CD4-positive, alpha-beta memory T cell (primary cell): ENCODE results near the gene PCDHB11. TPM values are rescaled to one million over a fixed set of nuclear protein-coding genes. Genes with fewer than 3 reads are reported as not detected.
A peak's percentile ranks its signal among the peaks of the same experiment; 100 is the strongest.
"Not testable (repeated sequence)": the region's sequence is repeated elsewhere in the genome, so short reads cannot be mapped to it uniquely, and the experiment has no call there.

Source experiments
- CTCF ChIA-PET: fragments of 350-600 bp; sonication (Branson Sonifier 250); formaldehyde crosslinking; loops from one replicate; lab custom pipeline; 2021; ENCODE audit warnings: inconsistent platforms; ENCODE audit not compliant: partially characterized antibody; lab: Charles Lee
- POLR2A ChIA-PET: fragments of 350-600 bp; sonication (Branson Sonifier 250); formaldehyde crosslinking; loops from one replicate; lab custom pipeline; 2021; ENCODE audit not compliant: partially characterized antibody; lab: Charles Lee
- DNase-seq, 5 donors: peaks; one replicate each; pipeline versions ENCODE4 v3.0.0 to v3.0.0-alpha.2; 2020 to 2022; ENCODE audit warnings: mixed read lengths in 1 of 5
- H3K27ac ChIP-seq: one replicate; pipeline ENCODE4 v1.7.0; 2013; ENCODE audit warnings: low read depth, low read length
- H3K27me3 ChIP-seq: 2 replicates; pipeline ENCODE4 v1.7.0; 2013; ENCODE audit warnings: mild to moderate bottlenecking, low read length, moderate library complexity; ENCODE audit not compliant: insufficient read depth
- H3K36me3 ChIP-seq: 2 replicates; pipeline ENCODE4 v1.7.0; 2013; ENCODE audit warnings: mild to moderate bottlenecking, low read length, moderate library complexity; ENCODE audit not compliant: insufficient read depth
- H3K4me1 ChIP-seq: 2 replicates; pipeline ENCODE4 v1.7.0; 2013; ENCODE audit warnings: mild to moderate bottlenecking, low read length, moderate library complexity; ENCODE audit not compliant: insufficient read depth
- H3K4me3 ChIP-seq, 2 donors: one replicate each; pipeline ENCODE4 v1.7.0; 2013; ENCODE audit warnings: low read length in 2 of 2, mild to moderate bottlenecking in 1 of 2
- H3K9me3 ChIP-seq, 2 donors: one replicate each; pipeline ENCODE4 v1.7.0; 2013; ENCODE audit warnings: low read length in 2 of 2, control low read depth in 1 of 2; ENCODE audit not compliant: control insufficient read depth in 1 of 2
- H3K27ac Mint-ChIP-seq, 7 donors: one replicate each; pipeline ENCODE4 v1.8.0; 2020 to 2021; ENCODE audit warnings: mixed read lengths in 7 of 7, mild to moderate bottlenecking in 6 of 7, inconsistent platforms in 3 of 7, moderate library complexity in 3 of 7
- H3K27me3 Mint-ChIP-seq, 2 donors: one replicate each; pipeline ENCODE4 v1.8.0; 2020 to 2021; ENCODE audit warnings: mixed read lengths in 2 of 2
- H3K36me3 Mint-ChIP-seq, 2 donors: one replicate each; pipeline ENCODE4 v1.8.0; 2020 to 2021; ENCODE audit warnings: mixed read lengths in 2 of 2, inconsistent platforms in 1 of 2, mild to moderate bottlenecking in 1 of 2
- H3K4me1 Mint-ChIP-seq, 4 donors: one replicate each; pipeline ENCODE4 v1.8.0; 2020 to 2021; ENCODE audit warnings: mixed read lengths in 4 of 4, mild to moderate bottlenecking in 1 of 4
- H3K4me3 Mint-ChIP-seq, 8 donors: one replicate each; pipeline ENCODE4 v1.8.0; 2020 to 2021; ENCODE audit warnings: mixed read lengths in 8 of 8, mild to moderate bottlenecking in 7 of 8, moderate library complexity in 6 of 8, inconsistent platforms in 3 of 8
- H3K9me3 Mint-ChIP-seq, 8 donors: one replicate each; pipeline ENCODE4 v1.8.0; 2020 to 2021; ENCODE audit warnings: mixed read lengths in 8 of 8, mild to moderate bottlenecking in 5 of 8, inconsistent platforms in 3 of 8, moderate library complexity in 1 of 8
- intact Hi-C: fragments of 100-400 bp; cut with micrococcal nuclease; formaldehyde crosslinking; loops from one replicate; pipeline ENCODE4 v1.15.1; 2023
- polyA plus RNA-seq, 2 donors: library from polyadenylated mRNA; unstranded; fragments of 300-500 nt; fragmentation: Illumina TruSeq; gene quantifications; one replicate each; pipeline ENCODE4 v1.2.3, GENCODE V29; 2021
- total RNA-seq, 2 experiments: library from RNA; stranded (reverse); gene quantifications; one replicate each; pipeline ENCODE4 v1.2.3, GENCODE V29; 2021

Gene PCDHB11
- total and polyA plus RNA-seq, 4 experiments from 2014 or later: not detected

DNA sequence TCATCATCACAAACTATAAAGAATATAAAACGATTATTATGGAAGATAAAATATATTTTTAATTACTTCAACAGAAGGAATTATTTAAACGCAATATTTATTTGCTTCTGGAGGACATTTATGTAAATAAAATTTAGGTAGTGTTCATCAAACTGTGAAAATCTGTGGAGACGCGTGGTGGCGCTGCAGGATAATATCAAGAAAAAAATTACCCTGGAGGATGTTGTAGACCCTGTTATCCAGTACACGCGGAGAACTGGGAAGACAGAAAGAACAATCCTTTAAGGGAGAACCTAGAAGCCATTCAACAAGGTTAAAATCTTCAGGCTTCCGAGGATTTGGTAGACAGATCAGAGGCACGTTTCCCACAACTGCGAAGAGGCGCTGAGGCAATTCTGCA, 9.1 kb downstream of the PCDHB11 start, which contains the start of gene PCDHB12:
PCDHB12 (plus strand) TSS at position 242 of the 400 bp plus-strand sequence. CDS start 189 bp downstream, outside the sequence.
- Histone ChIP-seq H3K4me3 (no peak within 1 kb of the TSS), H3K9me3 (no peaks in the 10 kb centered on the region), H3K27ac (no peak within 1 kb of the TSS), H3K27me3 (peaks cover 13% of the 10 kb centered on the region), H3K4me1 (no peaks in the 10 kb centered on the region), H3K36me3 (no peaks in the 10 kb centered on the region)
- POLR2A ChIA-PET: no interaction called here
- Mint-ChIP-seq H3K36me3 (no peaks in the 10 kb centered on the region), H3K4me1 (peaks cover 0 to under 1% (median under 1%) of the 10 kb centered on the region in 4 donors), H3K4me3 (peak within 1 kb of the TSS in 2 of 8 donors; percentile 29 to 43), H3K27ac (peak within 1 kb of the TSS in 1 of 7 donors; percentile 73), H3K27me3 (peaks cover 31% of the 10 kb centered on the region in 2 donors), H3K9me3 (peaks cover 0 to 23% (median 16%) of the 10 kb centered on the region in 8 donors)
- no peak for DNase-seq
- CTCF ChIA-PET: interaction anchor here (1.0 kb wide), 1 partner anchor 10 kb away, joined by 3 read pairs; no protein-coding TSS in a partner anchor
- intact Hi-C loops: no loop called here

DNA sequence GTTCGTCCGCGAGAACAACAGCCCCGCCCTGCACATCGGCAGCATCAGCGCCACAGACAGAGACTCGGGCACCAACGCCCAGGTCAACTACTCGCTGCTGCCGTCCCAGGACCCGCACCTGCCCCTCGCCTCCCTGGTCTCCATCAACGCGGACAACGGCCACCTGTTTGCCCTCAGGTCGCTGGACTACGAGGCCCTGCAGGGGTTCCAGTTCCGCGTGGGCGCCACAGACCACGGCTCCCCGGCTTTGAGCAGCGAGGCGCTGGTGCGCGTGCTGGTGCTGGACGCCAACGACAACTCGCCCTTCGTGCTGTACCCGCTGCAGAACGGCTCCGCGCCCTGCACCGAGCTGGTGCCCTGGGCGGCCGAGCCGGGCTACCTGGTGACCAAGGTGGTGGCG, 10.9 kb downstream of the PCDHB11 start:
- peaks cover 14% of the 10 kb centered on the region for H3K27me3 ChIP-seq
- DNase-seq, H3K27ac ChIP-seq, H3K4me3 ChIP-seq, H3K27ac Mint-ChIP-seq, H3K4me1 ChIP-seq, H3K9me3 ChIP-seq, CTCF ChIA-PET, H3K4me3 Mint-ChIP-seq, H3K4me1 Mint-ChIP-seq, H3K36me3 Mint-ChIP-seq, POLR2A ChIA-PET, intact Hi-C loops, H3K36me3 ChIP-seq: not testable (repeated sequence)
- H3K9me3 Mint-ChIP-seq: peaks cover 0 to 33% (median 25%) of the 10 kb centered on the region in 8 donors
- H3K27me3 Mint-ChIP-seq: peaks cover 39 to 46% of the 10 kb centered on the region in 2 donors

DNA sequence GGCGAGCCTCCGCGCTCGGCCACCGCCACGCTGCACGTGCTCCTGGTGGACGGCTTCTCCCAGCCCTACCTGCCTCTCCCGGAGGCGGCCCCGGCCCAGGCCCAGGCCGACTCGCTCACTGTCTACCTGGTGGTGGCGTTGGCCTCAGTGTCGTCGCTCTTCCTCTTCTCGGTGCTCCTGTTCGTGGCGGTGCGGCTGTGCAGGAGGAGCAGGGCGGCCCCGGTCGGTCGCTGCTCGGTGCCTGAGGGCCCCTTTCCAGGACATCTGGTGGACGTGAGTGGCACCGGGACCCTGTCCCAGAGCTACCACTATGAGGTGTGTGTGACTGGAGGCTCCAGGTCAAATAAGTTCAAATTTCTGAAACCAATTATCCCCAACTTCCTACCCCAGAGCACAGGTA, 11.4 kb downstream of the PCDHB11 start:
- H3K4me1 Mint-ChIP-seq, POLR2A ChIA-PET, intact Hi-C loops, H3K36me3 ChIP-seq, H3K9me3 ChIP-seq, DNase-seq, CTCF ChIA-PET, H3K4me3 ChIP-seq, H3K4me3 Mint-ChIP-seq, H3K36me3 Mint-ChIP-seq, H3K27ac ChIP-seq, H3K27ac Mint-ChIP-seq, H3K4me1 ChIP-seq: not testable (repeated sequence)
- peaks cover 14% of the 10 kb centered on the region for H3K27me3 ChIP-seq
- peaks cover 0 to 34% (median 26%) of the 10 kb centered on the region in 8 donors for H3K9me3 Mint-ChIP-seq
- peaks cover 37 to 47% of the 10 kb centered on the region in 2 donors for H3K27me3 Mint-ChIP-seq

DNA sequence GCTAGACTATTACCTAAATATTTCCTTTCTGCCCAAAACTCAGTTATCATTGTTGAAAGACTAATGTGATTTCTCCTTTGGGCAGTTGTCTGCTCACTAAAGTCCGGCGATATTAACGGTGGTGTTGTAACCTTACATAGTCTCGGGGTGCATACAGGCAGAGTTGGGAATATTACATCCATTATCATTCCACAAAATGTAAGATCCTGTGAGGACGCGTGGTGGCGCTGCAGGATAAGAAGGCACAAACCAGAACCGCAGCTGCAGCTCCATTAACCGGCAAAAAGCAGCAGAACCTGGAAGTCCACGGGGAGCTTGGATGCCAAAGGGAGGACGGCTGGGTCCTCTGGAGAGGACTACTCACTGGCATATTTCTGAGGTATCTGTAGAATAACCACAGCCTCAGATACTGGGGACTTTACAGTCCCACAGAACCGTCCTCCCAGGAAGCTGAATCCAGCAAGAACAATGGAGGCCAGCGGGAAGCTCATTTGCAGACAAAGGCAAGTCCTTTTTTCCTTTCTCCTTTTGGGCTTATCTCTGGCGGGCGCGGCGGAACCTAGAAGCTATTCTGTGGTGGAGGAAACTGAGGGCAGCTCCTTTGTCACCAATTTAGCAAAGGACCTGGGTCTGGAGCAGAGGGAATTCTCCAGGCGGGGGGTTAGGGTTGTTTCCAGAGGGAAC, 14.4 kb downstream of the PCDHB11 start, which contains the start of gene PCDHB13:
PCDHB13 (plus strand) TSS at position 264 of the 684 bp plus-strand sequence; CDS start at position 469, 205 bp downstream.
- peaks cover 38 to 45% of the 10 kb centered on the region in 2 donors for H3K27me3 Mint-ChIP-seq
- intact Hi-C loops: loop anchor here (2.0 kb wide), 1 partner anchor 345 kb away; no protein-coding TSS in a partner anchor

DNA sequence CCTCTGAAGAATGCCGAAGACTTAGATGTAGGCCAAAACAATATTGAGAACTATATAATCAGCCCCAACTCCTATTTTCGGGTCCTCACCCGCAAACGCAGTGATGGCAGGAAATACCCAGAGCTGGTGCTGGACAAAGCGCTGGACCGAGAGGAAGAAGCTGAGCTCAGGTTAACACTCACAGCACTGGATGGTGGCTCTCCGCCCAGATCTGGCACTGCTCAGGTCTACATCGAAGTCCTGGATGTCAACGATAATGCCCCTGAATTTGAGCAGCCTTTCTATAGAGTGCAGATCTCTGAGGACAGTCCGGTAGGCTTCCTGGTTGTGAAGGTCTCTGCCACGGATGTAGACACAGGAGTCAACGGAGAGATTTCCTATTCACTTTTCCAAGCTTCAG, 15.2 kb downstream of the PCDHB11 start:
- POLR2A ChIA-PET: not testable (repeated sequence)
- CTCF ChIA-PET: interaction anchor here (0.8 kb wide), 1 partner anchor 12 kb away, joined by 3 read pairs; no protein-coding TSS in a partner anchor

More for the DNA sequence above, 14.4 kb downstream of the PCDHB11 start, which contains the start of gene PCDHB13:
- H3K27me3 ChIP-seq, H3K36me3 ChIP-seq, H3K27ac Mint-ChIP-seq, H3K4me1 Mint-ChIP-seq, H3K9me3 ChIP-seq, H3K4me3 ChIP-seq, H3K27ac ChIP-seq, H3K4me1 ChIP-seq, POLR2A ChIA-PET, H3K36me3 Mint-ChIP-seq: not testable (repeated sequence)
- Mint-ChIP-seq H3K4me3 (peak within 1 kb of the TSS in 5 of 8 donors; percentile 10 to 78 (median 63)), H3K9me3 (peaks cover 0 to 56% (median 43%) of the 10 kb centered on the region in 8 donors)
- CTCF ChIA-PET: interaction anchor here (0.8 kb wide), 1 partner anchor 13 kb away, joined by 3 read pairs; no protein-coding TSS in a partner anchor
- peak in 3 of 5 donors; percentile 22 to 45 (median 22) for DNase-seq

DNA sequence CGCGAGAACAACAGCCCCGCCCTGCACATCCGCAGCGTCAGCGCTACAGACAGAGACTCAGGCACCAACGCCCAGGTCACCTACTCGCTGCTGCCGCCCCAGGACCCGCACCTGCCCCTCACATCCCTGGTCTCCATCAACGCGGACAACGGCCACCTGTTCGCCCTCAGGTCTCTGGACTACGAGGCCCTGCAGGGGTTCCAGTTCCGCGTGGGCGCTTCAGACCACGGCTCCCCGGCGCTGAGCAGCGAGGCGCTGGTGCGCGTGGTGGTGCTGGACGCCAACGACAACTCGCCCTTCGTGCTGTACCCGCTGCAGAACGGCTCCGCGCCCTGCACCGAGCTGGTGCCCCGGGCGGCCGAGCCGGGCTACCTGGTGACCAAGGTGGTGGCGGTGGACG, 16.1 kb downstream of the PCDHB11 start:
- H3K27ac Mint-ChIP-seq, H3K4me3 Mint-ChIP-seq: not testable (repeated sequence)
- intact Hi-C loops: loop anchor here (2.0 kb wide), 1 partner anchor 343 kb away; no protein-coding TSS in a partner anchor

More for the DNA sequence above, 15.2 kb downstream of the PCDHB11 start:
- DNase-seq, H3K4me1 Mint-ChIP-seq, H3K27ac Mint-ChIP-seq, H3K4me1 ChIP-seq, H3K4me3 ChIP-seq, H3K9me3 ChIP-seq, H3K27me3 ChIP-seq, H3K36me3 Mint-ChIP-seq, H3K36me3 ChIP-seq, H3K27ac ChIP-seq: not testable (repeated sequence)
- H3K9me3 Mint-ChIP-seq: peaks cover under 1 to 57% (median 44%) of the 10 kb centered on the region in 8 donors
- H3K4me3 Mint-ChIP-seq: peak overlapping the region in 1 of 8 donors; percentile 55
- peaks cover 37 to 39% of the 10 kb centered on the region in 2 donors for H3K27me3 Mint-ChIP-seq
- intact Hi-C loops: loop anchor here (2.0 kb wide), 1 partner anchor 344 kb away; no protein-coding TSS in a partner anchor

DNA sequence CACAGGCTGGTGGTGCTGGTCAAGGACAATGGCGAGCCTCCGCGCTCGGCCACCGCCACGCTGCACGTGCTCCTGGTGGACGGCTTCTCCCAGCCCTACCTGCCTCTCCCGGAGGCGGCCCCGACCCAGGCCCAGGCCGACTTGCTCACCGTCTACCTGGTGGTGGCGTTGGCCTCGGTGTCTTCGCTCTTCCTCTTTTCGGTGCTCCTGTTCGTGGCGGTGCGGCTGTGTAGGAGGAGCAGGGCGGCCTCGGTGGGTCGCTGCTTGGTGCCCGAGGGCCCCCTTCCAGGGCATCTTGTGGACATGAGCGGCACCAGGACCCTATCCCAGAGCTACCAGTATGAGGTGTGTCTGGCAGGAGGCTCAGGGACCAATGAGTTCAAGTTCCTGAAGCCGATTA, 16.6 kb downstream of the PCDHB11 start:
- H3K4me1 ChIP-seq, intact Hi-C loops, H3K27me3 ChIP-seq, H3K4me3 ChIP-seq, H3K36me3 ChIP-seq, DNase-seq, H3K4me3 Mint-ChIP-seq, H3K27ac ChIP-seq, H3K9me3 ChIP-seq, CTCF ChIA-PET, POLR2A ChIA-PET, H3K36me3 Mint-ChIP-seq, H3K4me1 Mint-ChIP-seq, H3K27ac Mint-ChIP-seq: not testable (repeated sequence)
- Mint-ChIP-seq H3K9me3 (peaks cover 3 to 63% (median 42%) of the 10 kb centered on the region in 8 donors), H3K27me3 (peaks cover 38 to 41% of the 10 kb centered on the region in 2 donors)

More for the DNA sequence above, 16.1 kb downstream of the PCDHB11 start:
- H3K4me3 ChIP-seq, H3K36me3 ChIP-seq, H3K9me3 ChIP-seq, DNase-seq, H3K4me1 Mint-ChIP-seq, CTCF ChIA-PET, H3K27me3 ChIP-seq, H3K4me1 ChIP-seq, H3K27ac ChIP-seq, POLR2A ChIA-PET, H3K36me3 Mint-ChIP-seq: not testable (repeated sequence)
- H3K9me3 Mint-ChIP-seq: peaks cover 3 to 62% (median 42%) of the 10 kb centered on the region in 8 donors
- H3K27me3 Mint-ChIP-seq: peaks cover 38 to 40% of the 10 kb centered on the region in 2 donors
